ENCODE measurements around the gene ZNF804B. TPM values are rescaled to one million over a fixed set of nuclear protein-coding genes. Genes with fewer than 3 reads are reported as not detected.
A peak's percentile ranks its signal among the peaks of the same experiment; 100 is the strongest.

The ZNF804B gene
- total and polyA plus RNA-seq, 2 of the 4 experiments (the other 2 are of a cell fraction), result not detected

GRCh38 chr7:89049043-89049442 is 289.5 kb downstream of the ZNF804B start:
- no peaks in the 10 kb centered on the region for H3K9me1 ChIP-seq (ENCODE audit: insufficient read depth, low read length)
- H3K4me3 ChIP-seq (ENCODE audit: insufficient read depth, low read depth, low read length), result no peak overlapping the region
- no peak overlapping the region for H3K14ac ChIP-seq (replicated peaks; ENCODE audit: low read depth, low read length)
- no peaks in the 10 kb centered on the region for H4K20me1 ChIP-seq (ENCODE audit: insufficient read depth, low read length)
- ChIA-PET POLR2A (ENCODE audit: unreplicated experiment) (no interaction called here), CTCF (no interaction called here)
- no peak overlapping the region for H2AK5ac ChIP-seq (ENCODE audit: low read depth, low read length)
- H2BK5ac ChIP-seq (ENCODE audit: low read depth, low read length, poor library complexity, severe bottlenecking), result no peak overlapping the region
- no peak overlapping the region for H2AK9ac ChIP-seq (replicated peaks; ENCODE audit: low read depth, low read length, poor library complexity)
- H4K8ac ChIP-seq (ENCODE audit: low read depth in 2 of 2, low read length in 2 of 2), result no peak overlapping the region
- ATAC-seq (ENCODE audit: low read depth) (no peak), DNase-seq (no peak)
- H2BK15ac ChIP-seq (ENCODE audit: low read depth, low read length), result no peak overlapping the region
- no peaks in the 10 kb centered on the region for H3K79me1 ChIP-seq (ENCODE audit: low read depth in 1 of 2, low read length in 2 of 2)
- WGBS, 2 experiments (ENCODE audit: extremely low coverage in 2 of 2, insufficient read length in 1 of 2), result no CpG with 5 or more reads among the region's 3 CpGs
- in situ Hi-C loops (cut with MboI; ENCODE audit: low sequenced_read_pairs), result no loop called here
- no peak overlapping the region for H3K18ac ChIP-seq (ENCODE audit: low read depth, low read length)
- dilution Hi-C loops (cut with HindIII; ENCODE audit: low sequenced_read_pairs, unreplicated experiment), result no loop called here
- H4K91ac ChIP-seq (ENCODE audit: insufficient read depth, low read depth, low read length), result no peak overlapping the region
- no TSS peak for BruUV-seq (replicated peaks)
- H3K4ac ChIP-seq (ENCODE audit: low read depth, low read length), result no peak overlapping the region
- H2BK120ac ChIP-seq (ENCODE audit: low read depth, low read length), result no peak overlapping the region
- H3K27me3 ChIP-seq (ENCODE audit: control insufficient read depth, insufficient read depth, low read length), result no peaks in the 10 kb centered on the region
- no peak overlapping the region for H3K9ac ChIP-seq (ENCODE audit: low read depth, low read length)
- H3K4me1 ChIP-seq (ENCODE audit: control insufficient read depth, insufficient read depth, low read length), result no peaks in the 10 kb centered on the region
- no peak overlapping the region for H4K5ac ChIP-seq (ENCODE audit: low read depth, low read length)
- TF ChIP-seq ELK1 (IDR thresholded peaks at IDR 0.05; ENCODE audit: borderline replicate concordance, low read depth, low read length) (no peak), MAFK (IDR thresholded peaks at IDR 0.05; ENCODE audit: low read depth, low read length) (peak; percentile 52; the same call in 1 of the 2 replicates), CTCF (conservative IDR thresholded peaks at IDR 0.05; ENCODE audit: low read depth, low read length) (no peak)
- H3K9me3 ChIP-seq (ENCODE audit: control insufficient read depth, insufficient read depth, low read length), result peaks cover 5% of the 10 kb centered on the region
- intact Hi-C loops (cut with micrococcal nuclease), result no loop called here
- H2BK20ac ChIP-seq (ENCODE audit: low read depth, low read length), result no peak overlapping the region
- H3K23ac ChIP-seq (ENCODE audit: low read depth, low read length), result no peak overlapping the region
- H3K56ac ChIP-seq (ENCODE audit: extremely low read depth, insufficient read depth, low read length), result no peak overlapping the region
- H2AFZ ChIP-seq (replicated peaks; ENCODE audit: low read length, poor library complexity), result no peak overlapping the region
- no peaks in the 10 kb centered on the region for H3K36me3 ChIP-seq (ENCODE audit: control insufficient read depth, insufficient read depth, low read length)
- no peak overlapping the region for H3K27ac ChIP-seq (ENCODE audit: insufficient read depth, low read length)
- no peak overlapping the region for H3K4me2 ChIP-seq (ENCODE audit: low read depth, low read length)
